Measurements from ENCODE around the gene SNX15.

SNX15 gene

GRCh38 chr11:65084598-65085375 is 57.5 kb downstream of the SNX15 start:
- DNase-seq (ENCODE audit: low spot score), result no peak

DNA sequence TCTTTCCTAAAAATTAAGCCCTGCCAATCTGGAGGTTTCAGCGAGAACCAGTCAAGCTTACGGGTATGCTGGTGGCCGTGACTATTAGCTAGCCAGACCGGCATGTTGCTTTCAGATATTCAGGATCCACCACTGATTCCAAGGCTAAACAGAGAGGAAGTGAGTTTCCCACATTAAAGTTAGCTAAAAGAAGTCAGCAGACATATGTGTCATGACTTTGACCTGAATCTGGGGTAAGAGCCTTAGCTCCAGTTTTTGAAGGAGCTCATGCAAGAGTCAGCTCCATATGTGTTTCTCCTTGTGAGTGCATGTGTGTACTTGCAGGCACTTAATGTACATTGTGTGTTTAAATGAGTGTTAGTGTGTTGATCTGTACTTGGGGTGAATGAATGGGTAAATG is 58.2 kb downstream of the SNX15 start:
- DNase-seq (ENCODE audit: low spot score), result no peak

DNA sequence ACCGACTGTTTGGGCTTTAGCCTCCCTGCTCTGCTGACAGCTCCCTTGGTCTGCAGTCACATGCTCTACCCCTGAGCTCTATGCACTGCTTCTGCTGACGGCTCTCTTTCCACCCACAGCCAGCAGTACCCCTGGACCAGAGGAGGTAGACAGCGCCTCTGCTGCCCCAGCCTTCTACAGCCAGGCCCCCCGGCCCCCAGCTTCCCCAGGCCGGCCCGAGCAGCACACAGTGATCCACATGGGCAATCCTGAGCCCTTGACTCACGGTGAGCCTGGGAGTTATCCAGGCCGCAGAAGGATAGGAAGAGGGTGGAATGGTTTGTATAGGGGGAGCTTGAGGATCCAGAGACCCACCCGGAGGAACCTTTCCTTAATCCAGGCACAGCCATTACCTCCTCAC is 59.6 kb downstream of the SNX15 start:
- DNase-seq (ENCODE audit: low spot score), result no peak

DNA sequence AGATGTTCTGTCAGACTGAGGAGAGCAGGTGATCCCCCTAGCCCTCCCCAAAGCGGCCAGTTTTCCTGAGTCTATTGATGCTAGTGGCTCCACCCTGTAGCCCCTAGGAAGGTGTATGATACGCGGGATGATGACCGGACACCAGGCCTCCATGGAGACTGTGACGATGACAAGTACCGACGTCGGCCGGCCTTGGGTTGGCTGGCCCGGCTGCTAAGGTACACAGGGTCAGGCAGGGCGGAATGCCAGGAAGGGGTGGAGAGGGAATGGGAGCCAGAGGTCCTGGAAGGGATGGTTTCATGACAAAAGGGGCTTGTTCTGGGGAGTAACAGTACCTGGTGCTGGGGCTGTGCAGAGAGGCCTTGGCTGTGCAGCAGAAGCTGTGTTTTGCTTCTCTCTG is 60.0 kb downstream of the SNX15 start:
- DNase-seq (ENCODE audit: low spot score), result no peak

DNA sequence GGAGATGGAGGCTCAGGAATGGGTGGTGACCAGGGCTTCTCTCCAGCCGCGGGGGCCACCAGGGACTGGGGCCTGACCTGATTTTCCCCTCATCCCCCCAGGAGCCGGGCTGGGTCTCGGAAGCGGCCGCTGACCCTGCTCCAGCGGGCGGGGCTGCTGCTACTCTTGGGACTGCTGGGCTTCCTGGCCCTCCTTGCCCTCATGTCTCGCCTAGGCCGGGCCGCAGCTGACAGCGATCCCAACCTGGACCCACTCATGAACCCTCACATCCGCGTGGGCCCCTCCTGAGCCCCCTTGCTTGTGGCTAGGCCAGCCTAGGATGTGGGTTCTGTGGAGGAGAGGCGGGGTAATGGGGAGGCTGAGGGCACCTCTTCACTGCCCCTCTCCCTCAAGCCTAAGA is 60.6 kb downstream of the SNX15 start:
- DNase-seq (ENCODE audit: low spot score), result no peak

DNA sequence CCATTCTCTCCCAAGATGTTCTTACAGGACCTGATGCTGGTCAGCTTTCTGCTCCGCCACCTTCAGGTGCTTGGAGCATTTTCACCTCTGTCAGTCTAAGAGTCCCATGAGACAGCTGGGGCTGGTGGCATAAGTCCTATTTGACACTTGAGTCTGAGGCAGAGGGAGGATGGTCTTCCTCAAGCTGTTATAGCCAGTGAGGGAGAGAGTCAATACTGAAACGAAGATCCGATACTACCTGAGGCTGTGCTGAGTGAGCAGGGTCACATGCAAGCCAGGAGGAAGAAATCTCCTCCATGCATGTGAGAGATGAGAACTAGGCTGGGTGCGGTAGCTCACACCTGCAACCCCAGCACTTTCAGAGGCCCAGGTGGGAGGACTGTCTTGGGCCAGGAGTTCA is 62.4 kb downstream of the SNX15 start:
- no peak for DNase-seq (ENCODE audit: low spot score)

Data from germinal center (tissue), 1 donor.